ENCODE measurements around the gene HDAC10. TPM values are rescaled to one million over a fixed set of nuclear protein-coding genes. Genes with fewer than 3 reads are reported as not detected.

Gene HDAC10
- polyA plus RNA-seq, 1 of the 3 experiments (the other 2 are of a cell fraction), result 51.9 TPM

DNA sequence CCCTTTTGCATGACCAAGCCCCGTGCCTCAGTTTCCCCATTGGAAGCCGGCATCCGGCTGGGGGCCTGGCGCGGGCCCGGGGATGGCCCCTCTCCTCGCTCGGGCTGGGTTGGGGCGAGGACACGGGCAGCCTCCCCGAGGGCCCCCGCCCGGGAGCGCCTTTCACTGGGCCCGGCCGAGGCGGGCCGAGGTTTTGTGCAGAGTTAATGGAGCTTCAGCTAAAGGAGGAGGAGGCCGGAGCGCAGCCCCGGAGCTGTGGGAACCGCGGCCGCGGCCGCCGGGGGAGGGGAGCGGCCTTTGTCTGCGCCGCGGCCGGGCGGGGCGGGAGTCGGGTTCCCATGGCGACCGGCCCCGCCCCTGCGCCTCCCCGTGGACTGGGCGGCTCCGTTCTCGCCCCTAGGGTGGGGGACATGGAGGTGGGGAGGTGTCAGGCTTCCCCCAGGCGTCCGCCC lies 20.5 kb upstream of the HDAC10 start:
- no peaks in the 10 kb centered on the region for H3K79me2 ChIP-seq (ENCODE audit: insufficient read depth)
- H3K27ac ChIP-seq (ENCODE audit: low read depth in 2 of 2, low read length in 1 of 2), result peak overlapping the region; percentile 53 to 85; a peak in 3 of 4 replicates
- POLR2A ChIA-PET, result interaction anchor here (0.6 to 1.1 kb wide), 3 partner anchors 23 to 99 kb away, joined by 3 read pairs; no protein-coding TSS in a partner anchor
- H3F3A ChIP-seq (replicated peaks; ENCODE audit: insufficient read depth), result peaks cover 36% of the 10 kb centered on the region
- peaks cover 27% of the 10 kb centered on the region; the same call in 1 of the 2 replicates for H4K20me1 ChIP-seq (ENCODE audit: insufficient read depth)
- peak; percentile 93 for DNase-seq
- H3K4me1 ChIP-seq (ENCODE audit: control insufficient read depth in 1 of 2, insufficient read depth in 2 of 2, low read depth in 1 of 2, low read length in 1 of 2), result peaks cover 7 to 23% of the 10 kb centered on the region in 2 experiments; a peak in 2 of 4 replicates
- peaks cover 8 to 26% of the 10 kb centered on the region in 2 experiments for H3K36me3 ChIP-seq (replicated peaks in 1 of 2; ENCODE audit: control insufficient read depth in 1 of 2, insufficient read depth in 2 of 2, low read length in 1 of 2)
- peak overlapping the region; percentile 98 for H3K4me2 ChIP-seq
- H3K9me3 ChIP-seq, result no peaks in the 10 kb centered on the region
- peak overlapping the region; percentile 66; the same call in 1 of the 2 replicates for H3K9ac ChIP-seq
- no peaks in the 10 kb centered on the region for H3K27me3 ChIP-seq (ENCODE audit: insufficient read depth)
- CTCF ChIA-PET, result interaction anchor here (1.2 to 11.4 kb wide), 6 partner anchors 9 to 71 kb away, joined by 4 to 101 read pairs (median 42); partner anchors contain the start of genes DENND6B, HDAC10, MAPK12 and PPP6R2
- WGBS (ENCODE audit: low lambda C conversion rate), result no CpG with 5 or more reads among the region's 45 CpGs
- H2AFZ ChIP-seq (ENCODE audit: low read depth), result no peak overlapping the region
- H3K9me2 ChIP-seq, result no peaks in the 10 kb centered on the region
- peak overlapping the region; percentile 60 to 71 for H3K4me3 ChIP-seq (ENCODE audit: low read depth in 2 of 2, low read length in 1 of 2)
- TF ChIP-seq MEF2A (IDR thresholded peaks at IDR 0.05; ENCODE audit: borderline replicate concordance, low read depth) (no peak), TCF12 (IDR thresholded peaks at IDR 0.05) (no peak), JUND (IDR thresholded peaks at IDR 0.05) (no peak), FOSL2 (IDR thresholded peaks at IDR 0.05; ENCODE audit: borderline replicate concordance, low read depth) (no peak), YY1 (IDR thresholded peaks at IDR 0.05; ENCODE audit: low read depth) (no peak), FOXJ3 (CRISPR knock-in tag; IDR thresholded peaks at IDR 0.05) (no peak), ELF1 (IDR thresholded peaks at IDR 0.05) (no peak), FOXM1 (IDR thresholded peaks at IDR 0.05; ENCODE audit: low read depth) (no peak), EP300 (IDR thresholded peaks at IDR 0.05; ENCODE audit: borderline replicate concordance in 1 of 2, low read depth in 1 of 2, low read length in 1 of 2) (no peak), GATA2 (CRISPR knock-in tag; IDR thresholded peaks at IDR 0.05) (no peak), NFIC (IDR thresholded peaks at IDR 0.05; ENCODE audit: borderline replicate concordance) (no peak), POLR2AphosphoS5 (IDR thresholded peaks at IDR 0.05; ENCODE audit: low read depth, low read length) (0 out of 2 replicates have a peak, but pooled peaks have one; percentile 19), NRF1 (IDR thresholded peaks at IDR 0.05; ENCODE audit: low read depth, low read length) (no peak), RXRA (IDR thresholded peaks at IDR 0.05; ENCODE audit: borderline replicate concordance, low read depth) (no peak), TAF1 (IDR thresholded peaks at IDR 0.05; ENCODE audit: borderline replicate concordance, low read depth, low read length) (no peak), SMC3 (IDR thresholded peaks at IDR 0.05; ENCODE audit: low read depth, low read length) (no peak), EZH2phosphoT487 (IDR thresholded peaks at IDR 0.05; ENCODE audit: borderline replicate concordance, low read depth) (no peak), MXI1 (IDR thresholded peaks at IDR 0.05; ENCODE audit: low read depth, low read length) (peak; percentile 58; the same call in 1 of the 2 replicates), RCOR1 (IDR thresholded peaks at IDR 0.05; ENCODE audit: low read length) (no peak)
- TF ChIP-seq, protein P1, sequence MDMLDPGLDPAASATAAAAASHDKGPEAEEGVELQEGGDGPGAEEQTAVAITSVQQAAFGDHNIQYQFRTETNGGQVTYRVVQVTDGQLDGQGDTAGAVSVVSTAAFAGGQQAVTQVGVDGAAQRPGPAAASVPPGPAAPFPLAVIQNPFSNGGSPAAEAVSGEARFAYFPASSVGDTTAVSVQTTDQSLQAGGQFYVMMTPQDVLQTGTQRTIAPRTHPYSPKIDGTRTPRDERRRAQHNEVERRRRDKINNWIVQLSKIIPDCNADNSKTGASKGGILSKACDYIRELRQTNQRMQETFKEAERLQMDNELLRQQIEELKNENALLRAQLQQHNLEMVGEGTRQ (IDR thresholded peaks at IDR 0.05; ENCODE audit: borderline replicate concordance, low read depth, low read length), result no peak
- TF ChIP-seq, protein P2, sequence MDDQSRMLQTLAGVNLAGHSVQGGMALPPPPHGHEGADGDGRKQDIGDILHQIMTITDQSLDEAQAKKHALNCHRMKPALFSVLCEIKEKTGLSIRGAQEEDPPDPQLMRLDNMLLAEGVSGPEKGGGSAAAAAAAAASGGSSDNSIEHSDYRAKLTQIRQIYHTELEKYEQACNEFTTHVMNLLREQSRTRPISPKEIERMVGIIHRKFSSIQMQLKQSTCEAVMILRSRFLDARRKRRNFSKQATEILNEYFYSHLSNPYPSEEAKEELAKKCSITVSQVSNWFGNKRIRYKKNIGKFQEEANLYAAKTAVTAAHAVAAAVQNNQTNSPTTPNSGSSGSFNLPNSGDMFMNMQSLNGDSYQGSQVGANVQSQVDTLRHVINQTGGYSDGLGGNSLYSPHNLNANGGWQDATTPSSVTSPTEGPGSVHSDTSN (IDR thresholded peaks at IDR 0.05), result no peak
- TF ChIP-seq, protein P3, sequence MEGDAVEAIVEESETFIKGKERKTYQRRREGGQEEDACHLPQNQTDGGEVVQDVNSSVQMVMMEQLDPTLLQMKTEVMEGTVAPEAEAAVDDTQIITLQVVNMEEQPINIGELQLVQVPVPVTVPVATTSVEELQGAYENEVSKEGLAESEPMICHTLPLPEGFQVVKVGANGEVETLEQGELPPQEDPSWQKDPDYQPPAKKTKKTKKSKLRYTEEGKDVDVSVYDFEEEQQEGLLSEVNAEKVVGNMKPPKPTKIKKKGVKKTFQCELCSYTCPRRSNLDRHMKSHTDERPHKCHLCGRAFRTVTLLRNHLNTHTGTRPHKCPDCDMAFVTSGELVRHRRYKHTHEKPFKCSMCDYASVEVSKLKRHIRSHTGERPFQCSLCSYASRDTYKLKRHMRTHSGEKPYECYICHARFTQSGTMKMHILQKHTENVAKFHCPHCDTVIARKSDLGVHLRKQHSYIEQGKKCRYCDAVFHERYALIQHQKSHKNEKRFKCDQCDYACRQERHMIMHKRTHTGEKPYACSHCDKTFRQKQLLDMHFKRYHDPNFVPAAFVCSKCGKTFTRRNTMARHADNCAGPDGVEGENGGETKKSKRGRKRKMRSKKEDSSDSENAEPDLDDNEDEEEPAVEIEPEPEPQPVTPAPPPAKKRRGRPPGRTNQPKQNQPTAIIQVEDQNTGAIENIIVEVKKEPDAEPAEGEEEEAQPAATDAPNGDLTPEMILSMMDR (IDR thresholded peaks at IDR 0.05), result peak; percentile 27; the same call in 1 of the 2 replicates
- TF ChIP-seq, protein P4, sequence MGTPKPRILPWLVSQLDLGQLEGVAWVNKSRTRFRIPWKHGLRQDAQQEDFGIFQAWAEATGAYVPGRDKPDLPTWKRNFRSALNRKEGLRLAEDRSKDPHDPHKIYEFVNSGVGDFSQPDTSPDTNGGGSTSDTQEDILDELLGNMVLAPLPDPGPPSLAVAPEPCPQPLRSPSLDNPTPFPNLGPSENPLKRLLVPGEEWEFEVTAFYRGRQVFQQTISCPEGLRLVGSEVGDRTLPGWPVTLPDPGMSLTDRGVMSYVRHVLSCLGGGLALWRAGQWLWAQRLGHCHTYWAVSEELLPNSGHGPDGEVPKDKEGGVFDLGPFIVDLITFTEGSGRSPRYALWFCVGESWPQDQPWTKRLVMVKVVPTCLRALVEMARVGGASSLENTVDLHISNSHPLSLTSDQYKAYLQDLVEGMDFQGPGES (IDR thresholded peaks at IDR 0.05; ENCODE audit: low read depth, low read length), result no peak
- TF ChIP-seq, protein P5, sequence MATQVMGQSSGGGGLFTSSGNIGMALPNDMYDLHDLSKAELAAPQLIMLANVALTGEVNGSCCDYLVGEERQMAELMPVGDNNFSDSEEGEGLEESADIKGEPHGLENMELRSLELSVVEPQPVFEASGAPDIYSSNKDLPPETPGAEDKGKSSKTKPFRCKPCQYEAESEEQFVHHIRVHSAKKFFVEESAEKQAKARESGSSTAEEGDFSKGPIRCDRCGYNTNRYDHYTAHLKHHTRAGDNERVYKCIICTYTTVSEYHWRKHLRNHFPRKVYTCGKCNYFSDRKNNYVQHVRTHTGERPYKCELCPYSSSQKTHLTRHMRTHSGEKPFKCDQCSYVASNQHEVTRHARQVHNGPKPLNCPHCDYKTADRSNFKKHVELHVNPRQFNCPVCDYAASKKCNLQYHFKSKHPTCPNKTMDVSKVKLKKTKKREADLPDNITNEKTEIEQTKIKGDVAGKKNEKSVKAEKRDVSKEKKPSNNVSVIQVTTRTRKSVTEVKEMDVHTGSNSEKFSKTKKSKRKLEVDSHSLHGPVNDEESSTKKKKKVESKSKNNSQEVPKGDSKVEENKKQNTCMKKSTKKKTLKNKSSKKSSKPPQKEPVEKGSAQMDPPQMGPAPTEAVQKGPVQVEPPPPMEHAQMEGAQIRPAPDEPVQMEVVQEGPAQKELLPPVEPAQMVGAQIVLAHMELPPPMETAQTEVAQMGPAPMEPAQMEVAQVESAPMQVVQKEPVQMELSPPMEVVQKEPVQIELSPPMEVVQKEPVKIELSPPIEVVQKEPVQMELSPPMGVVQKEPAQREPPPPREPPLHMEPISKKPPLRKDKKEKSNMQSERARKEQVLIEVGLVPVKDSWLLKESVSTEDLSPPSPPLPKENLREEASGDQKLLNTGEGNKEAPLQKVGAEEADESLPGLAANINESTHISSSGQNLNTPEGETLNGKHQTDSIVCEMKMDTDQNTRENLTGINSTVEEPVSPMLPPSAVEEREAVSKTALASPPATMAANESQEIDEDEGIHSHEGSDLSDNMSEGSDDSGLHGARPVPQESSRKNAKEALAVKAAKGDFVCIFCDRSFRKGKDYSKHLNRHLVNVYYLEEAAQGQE (IDR thresholded peaks at IDR 0.05; ENCODE audit: low read depth, low read length), result 0 out of 2 replicates have a peak, but pooled peaks have one; percentile 69
- TF ChIP-seq, protein P6, sequence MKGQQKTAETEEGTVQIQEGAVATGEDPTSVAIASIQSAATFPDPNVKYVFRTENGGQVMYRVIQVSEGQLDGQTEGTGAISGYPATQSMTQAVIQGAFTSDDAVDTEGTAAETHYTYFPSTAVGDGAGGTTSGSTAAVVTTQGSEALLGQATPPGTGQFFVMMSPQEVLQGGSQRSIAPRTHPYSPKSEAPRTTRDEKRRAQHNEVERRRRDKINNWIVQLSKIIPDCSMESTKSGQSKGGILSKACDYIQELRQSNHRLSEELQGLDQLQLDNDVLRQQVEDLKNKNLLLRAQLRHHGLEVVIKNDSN (IDR thresholded peaks at IDR 0.05; ENCODE audit: borderline replicate concordance, low read depth), result no peak
